Hepatocyte (in vitro differentiated cells): ENCODE results near the gene SHPK. TPM values are rescaled to one million over a fixed set of nuclear protein-coding genes. Genes with fewer than 3 reads are reported as not detected.

ENCODE experiments used
- DNase-seq: peaks from one replicate; pipeline ENCODE4 v3.0.0-alpha.2; 2016; ENCODE audit warnings: low spot score
- H2AFZ ChIP-seq: fragments of 200-600 bp; sonication (generic); 2 replicates; pipeline ENCODE4 v1.6.0; 2016; ENCODE audit warnings: antibody characterized with exemption, mild to moderate bottlenecking
- H3K27ac ChIP-seq: fragments of 200-600 bp; sonication (generic); 2 replicates; pipeline ENCODE4 v1.5.1; 2016; ENCODE audit warnings: mild to moderate bottlenecking
- H3K27me3 ChIP-seq: fragments of 200-600 bp; sonication (generic); 2 replicates; pipeline ENCODE4 v1.6.1; 2016
- H3K36me3 ChIP-seq: fragments of 200-600 bp; sonication (generic); replicated peaks from 2 replicates; pipeline ENCODE4 v1.5.1; 2016; ENCODE audit warnings: low read depth; ENCODE audit not compliant: insufficient read depth
- H3K4me1 ChIP-seq: fragments of 200-600 bp; sonication (generic); 2 replicates; pipeline ENCODE4 v1.5.1; 2016; ENCODE audit warnings: mild to moderate bottlenecking, moderate library complexity; ENCODE audit not compliant: insufficient read depth
- H3K4me2 ChIP-seq: fragments of 200-600 bp; sonication (generic); 2 replicates; pipeline ENCODE4 v1.6.0; 2016
- H3K4me3 ChIP-seq: fragments of 200-600 bp; sonication (generic); 2 replicates; pipeline ENCODE4 v1.5.1; 2016; ENCODE audit warnings: mild to moderate bottlenecking
- H3K79me2 ChIP-seq: fragments of 200-600 bp; sonication (generic); 2 replicates; pipeline ENCODE4 v1.6.0; 2017; ENCODE audit warnings: mild to moderate bottlenecking
- H3K9me2 ChIP-seq: fragments of 200-600 bp; sonication (generic); replicated peaks from 2 replicates; pipeline ENCODE4 v1.6.0; 2017; ENCODE audit warnings: mild to moderate bottlenecking; ENCODE audit not compliant: insufficient read depth
- H3K9me3 ChIP-seq: fragments of 200-600 bp; sonication (generic); 2 replicates; pipeline ENCODE4 v1.5.1; 2016; ENCODE audit warnings: low read depth, mild to moderate bottlenecking
- H4K20me1 ChIP-seq: fragments of 200-600 bp; sonication (generic); 2 replicates; pipeline ENCODE4 v1.6.0; 2016; ENCODE audit warnings: mild to moderate bottlenecking; ENCODE audit not compliant: insufficient read depth, poor library complexity, severe bottlenecking
- CTCF ChIP-seq: fragments of 200-600 bp; sonication (generic); IDR thresholded peaks from 2 replicates; pipeline ENCODE4 v1.5.1; 2016; ENCODE audit warnings: antibody characterized with exemption, mild to moderate bottlenecking; ENCODE audit not compliant: poor library complexity
- EZH2 ChIP-seq: fragments of 200-600 bp; sonication (generic); IDR thresholded peaks from 2 replicates; pipeline ENCODE4 v1.6.1; 2016; ENCODE audit warnings: antibody characterized with exemption, mild to moderate bottlenecking, borderline replicate concordance
- EZH2phosphoT487 ChIP-seq: fragments of 200-600 bp; sonication (generic); IDR thresholded peaks from one replicate; pipeline ENCODE4 v1.6.1; 2018; ENCODE audit warnings: antibody characterized with exemption, mild to moderate bottlenecking, low read depth, moderate library complexity; ENCODE audit not compliant: unreplicated experiment, severe bottlenecking
- WGBS: methylation state at CpG from one replicate; pipeline ENCODE4 v1.1.6; 2016; ENCODE audit warnings: low lambda C conversion rate; ENCODE audit errors: missing lambda C conversion rate; 5-methylcytosine and 5-hydroxymethylcytosine counted together
- polyA plus RNA-seq: library from polyadenylated mRNA; unstranded; fragments of >200 nt; fragmentation: Nextera tagmentation; extraction: Ambion mirVana; gene quantifications from 2 replicates; pipeline ENCODE4 v1.2.1, GENCODE V29; 2016
- total RNA-seq: library from RNA; depleted of rRNA; stranded (reverse); fragments of >200 nt; gene quantifications from 2 replicates; pipeline ENCODE4 v1.2.3, GENCODE V29; 2014

SHPK gene
- total and polyA plus RNA-seq, 2 experiments from 2014 or later = 9.1 to 14.1 TPM

GRCh38 chr17:3679531-3680126 is 43.6 kb upstream of the SHPK start:
- H2AFZ ChIP-seq = no peak overlapping the region
- H3K27ac ChIP-seq = no peak overlapping the region
- no peaks in the 10 kb centered on the region for H3K4me1 ChIP-seq
- H3K4me2 ChIP-seq = no peak overlapping the region
- no peak for DNase-seq
- no peaks in the 10 kb centered on the region for H3K9me3 ChIP-seq
- H3K36me3 ChIP-seq = no peaks in the 10 kb centered on the region
- H3K4me3 ChIP-seq = no peak overlapping the region
- WGBS = 87% methylated on average over 14 of the region's 20 CpGs
- H3K27me3 ChIP-seq = no peaks in the 10 kb centered on the region
- H3K79me2 ChIP-seq = no peaks in the 10 kb centered on the region
- H3K9me2 ChIP-seq = no peaks in the 10 kb centered on the region
- TF ChIP-seq CTCF (no peak), EZH2 (no peak), EZH2phosphoT487 (no peak)
- H4K20me1 ChIP-seq = no peaks in the 10 kb centered on the region

- no peak for DNase-seq
- Histone ChIP-seq H3K79me2 (no peaks in the 10 kb centered on the region), H3K4me2 (no peak overlapping the region), H3K36me3 (no peaks in the 10 kb centered on the region), H3K4me1 (no peaks in the 10 kb centered on the region), H3K9me2 (no peaks in the 10 kb centered on the region), H4K20me1 (no peaks in the 10 kb centered on the region), H3K9me3 (no peaks in the 10 kb centered on the region), H2AFZ (no peak overlapping the region), H3K27ac (no peak overlapping the region), H3K27me3 (no peaks in the 10 kb centered on the region), H3K4me3 (no peak overlapping the region)
- no peak for TF ChIP-seq EZH2phosphoT487
- no peak for TF ChIP-seq CTCF
- no peak for TF ChIP-seq EZH2
- 92% methylated on average over 27 of the region's 27 CpGs for WGBS
These were observed 42.9 kb upstream of the SHPK start for GRCh38 chr17:3678821-3679530.

- no peaks in the 10 kb centered on the region for H3K9me3 ChIP-seq
- H3K27ac ChIP-seq = no peak overlapping the region
- no peak overlapping the region for H3K4me2 ChIP-seq
- H3K9me2 ChIP-seq = no peaks in the 10 kb centered on the region
- no peak overlapping the region for H2AFZ ChIP-seq
- DNase-seq = no peak
- no peaks in the 10 kb centered on the region for H3K4me1 ChIP-seq
- H3K79me2 ChIP-seq = no peaks in the 10 kb centered on the region
- H3K4me3 ChIP-seq = no peak overlapping the region
- H3K36me3 ChIP-seq = no peaks in the 10 kb centered on the region
- no peaks in the 10 kb centered on the region for H3K27me3 ChIP-seq
- WGBS = 55% methylated on average over 15 of the region's 16 CpGs
- TF ChIP-seq EZH2phosphoT487 (no peak), CTCF (no peak), EZH2 (no peak)
- no peaks in the 10 kb centered on the region for H4K20me1 ChIP-seq
These were observed 42.2 kb upstream of the SHPK start for GRCh38 chr17:3678095-3678820.
